ENCODE results near the gene NFE2. TPM values are rescaled to one million over a fixed set of nuclear protein-coding genes. Genes with fewer than 3 reads are reported as not detected.

The NFE2 gene
- total and polyA plus RNA-seq, 2 donors (not counting 3 experiments of a cell fraction or from before 2014, with no cell fraction given), result not detected

DNA sequence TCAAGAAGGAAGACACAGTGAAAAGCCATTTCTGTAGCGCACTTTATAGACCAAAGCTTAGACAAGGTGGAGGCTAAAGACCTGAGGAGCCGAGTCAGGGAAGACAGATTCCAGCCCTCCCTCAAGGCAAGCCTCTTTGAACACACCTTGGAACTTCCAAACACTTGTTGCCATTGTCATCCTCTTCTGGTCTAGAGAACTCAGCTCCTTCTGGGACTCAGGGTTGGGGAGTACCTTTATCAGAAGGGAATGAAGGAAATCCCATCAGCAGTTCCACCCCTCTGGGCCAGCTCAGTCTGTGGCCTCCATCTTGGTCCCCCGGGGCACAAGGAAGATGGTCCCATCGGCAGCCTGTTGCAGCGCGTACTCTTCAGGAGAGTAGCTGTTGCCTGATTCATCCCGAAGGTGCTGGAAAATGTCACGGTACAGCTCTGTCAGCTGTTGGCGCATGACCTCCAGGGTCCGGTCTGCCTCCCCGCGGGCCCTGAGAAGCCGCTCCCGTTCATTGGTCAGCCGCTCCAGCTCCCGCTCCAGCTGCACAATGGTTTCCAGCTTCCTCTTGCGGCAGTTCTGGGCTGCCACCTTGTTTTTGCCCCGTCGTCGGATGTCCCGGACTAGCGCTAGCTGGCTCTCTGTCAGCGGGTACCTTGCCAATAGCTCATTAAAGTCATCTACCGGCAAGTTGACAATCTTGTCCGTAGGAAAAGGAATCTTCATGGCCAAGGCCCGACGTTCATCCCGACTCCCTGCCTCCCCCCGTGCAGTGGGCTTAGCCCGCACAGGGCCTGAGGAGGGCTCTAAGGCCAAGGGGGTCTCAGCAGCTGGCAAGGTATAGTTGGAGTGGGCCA lies 8.5 kb downstream of the NFE2 start:
- Histone ChIP-seq H4K20me1 (replicated peaks; ENCODE audit: control insufficient read depth, extremely low read depth, insufficient read depth, low read length) (no peaks in the 10 kb centered on the region), H3K9me1 (replicated peaks; ENCODE audit: control insufficient read depth, extremely low read depth, insufficient read depth, low read length) (no peaks in the 10 kb centered on the region), H3K4me1 (ENCODE audit: control insufficient read depth, extremely low read depth, insufficient read depth, low read length) (no peaks in the 10 kb centered on the region), H3K9ac (replicated peaks; ENCODE audit: extremely low read depth, insufficient read depth, low read length) (no peak overlapping the region), H3K27me3 (ENCODE audit: control insufficient read depth in 2 of 2, insufficient read depth in 2 of 2, low read length in 2 of 2) (no peaks in the 10 kb centered on the region), H2AFZ (ENCODE audit: low read depth, low read length) (no peak overlapping the region), H3K27ac (ENCODE audit: insufficient read depth, low read depth, low read length) (no peak overlapping the region), H3K36me3 (ENCODE audit: control insufficient read depth in 2 of 2, extremely low read depth in 1 of 2, insufficient read depth in 2 of 2, low read length in 2 of 2) (peaks cover 3 to 4% of the 10 kb centered on the region in 2 experiments), H3K4me3 (replicated peaks in 1 of 3; ENCODE audit: insufficient read depth in 1 of 3, low read depth in 1 of 3, low read length in 3 of 3) (no peak overlapping the region), H3K9me3 (replicated peaks; ENCODE audit: control insufficient read depth, insufficient read depth, low read length) (no peaks in the 10 kb centered on the region), H3K79me2 (ENCODE audit: control insufficient read depth, insufficient read depth, low read length) (no peaks in the 10 kb centered on the region), H3K4me2 (ENCODE audit: insufficient read depth, low read length) (no peak overlapping the region)
- TF ChIP-seq POLR2A (IDR thresholded peaks at IDR 0.05; ENCODE audit: low read depth, low read length), result no peak
- TF ChIP-seq, protein P1, sequence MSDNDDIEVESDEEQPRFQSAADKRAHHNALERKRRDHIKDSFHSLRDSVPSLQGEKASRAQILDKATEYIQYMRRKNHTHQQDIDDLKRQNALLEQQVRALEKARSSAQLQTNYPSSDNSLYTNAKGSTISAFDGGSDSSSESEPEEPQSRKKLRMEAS (IDR thresholded peaks at IDR 0.05; ENCODE audit: insufficient read depth, insufficient read length), result no peak
- TF ChIP-seq GATA2 (IDR thresholded peaks at IDR 0.05; ENCODE audit: insufficient read depth, insufficient read length, low read depth, low read length), result no peak
- TF ChIP-seq JUN (IDR thresholded peaks at IDR 0.05; ENCODE audit: borderline replicate concordance, insufficient read depth, insufficient read length, low read depth), result no peak
- no peak for TF ChIP-seq POLR2AphosphoS5 (IDR thresholded peaks at IDR 0.05; ENCODE audit: insufficient read depth, low read depth, low read length)
- no peak for TF ChIP-seq MYC (IDR thresholded peaks at IDR 0.05; ENCODE audit: low read depth, low read length)
- TF ChIP-seq, protein P2, sequence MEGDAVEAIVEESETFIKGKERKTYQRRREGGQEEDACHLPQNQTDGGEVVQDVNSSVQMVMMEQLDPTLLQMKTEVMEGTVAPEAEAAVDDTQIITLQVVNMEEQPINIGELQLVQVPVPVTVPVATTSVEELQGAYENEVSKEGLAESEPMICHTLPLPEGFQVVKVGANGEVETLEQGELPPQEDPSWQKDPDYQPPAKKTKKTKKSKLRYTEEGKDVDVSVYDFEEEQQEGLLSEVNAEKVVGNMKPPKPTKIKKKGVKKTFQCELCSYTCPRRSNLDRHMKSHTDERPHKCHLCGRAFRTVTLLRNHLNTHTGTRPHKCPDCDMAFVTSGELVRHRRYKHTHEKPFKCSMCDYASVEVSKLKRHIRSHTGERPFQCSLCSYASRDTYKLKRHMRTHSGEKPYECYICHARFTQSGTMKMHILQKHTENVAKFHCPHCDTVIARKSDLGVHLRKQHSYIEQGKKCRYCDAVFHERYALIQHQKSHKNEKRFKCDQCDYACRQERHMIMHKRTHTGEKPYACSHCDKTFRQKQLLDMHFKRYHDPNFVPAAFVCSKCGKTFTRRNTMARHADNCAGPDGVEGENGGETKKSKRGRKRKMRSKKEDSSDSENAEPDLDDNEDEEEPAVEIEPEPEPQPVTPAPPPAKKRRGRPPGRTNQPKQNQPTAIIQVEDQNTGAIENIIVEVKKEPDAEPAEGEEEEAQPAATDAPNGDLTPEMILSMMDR (IDR thresholded peaks at IDR 0.05; ENCODE audit: extremely low read depth in 1 of 2, insufficient read depth in 1 of 2, low read depth in 1 of 2, low read length in 2 of 2), result no peak
- no peak for TF ChIP-seq FOS (IDR thresholded peaks at IDR 0.05; ENCODE audit: borderline replicate concordance, insufficient read depth, low read length)
- no peak for TF ChIP-seq EZH2 (IDR thresholded peaks at IDR 0.05; ENCODE audit: borderline replicate concordance, low read depth, low read length, severe bottlenecking)
- BruUV-seq (replicated peaks), result no TSS peak
- DNase-seq (ENCODE audit: low read depth, low spot score) (no peak), FAIRE-seq (no peak)
- intact Hi-C loops (cut with micrococcal nuclease) (no loop called here), dilution Hi-C loops (cut with MboI; ENCODE audit: extremely low pct_ligation_motif_present, low sequenced_read_pairs) (no loop called here)
- ChIA-PET CTCF (interaction anchor here (0.9 to 5.1 kb wide), 13 partner anchors 9 to 87 kb away, joined by 3 to 34 read pairs (median 5); partner anchors contain the start of gene COPZ1), POLR2A (interaction anchor here (0.6 to 5.8 kb wide), 3 partner anchors 8 to 38 kb away, joined by 3 to 22 read pairs (median 4); partner anchors contain the start of genes CBX5 and HNRNPA1)
